Lower lobe of right lung (tissue), 2 donors: ENCODE results near the gene LRPAP1. TPM values are rescaled to one million over a fixed set of nuclear protein-coding genes. Genes with fewer than 3 reads are reported as not detected.
"Not testable (repeated sequence)": the region's sequence is repeated elsewhere in the genome, so short reads cannot be mapped to it uniquely, and the experiment has no call there.

Experiments
- ATAC-seq, 2 donors: fragments of 200-7000 bp; cut with Tn5 transposase; one replicate each; pipeline ENCODE4 v1.9.1; 2020 to 2022; ENCODE audit warnings: mild to moderate bottlenecking in 2 of 2, moderate library complexity in 2 of 2
- DNase-seq: peaks from one replicate; pipeline ENCODE4 v3.0.0-alpha.2; 2020
- H3K27ac ChIP-seq: fragments of 200-600 bp; one replicate; pipeline ENCODE4 v1.8.0; 2022
- H3K27me3 ChIP-seq: fragments of 200-600 bp; one replicate; pipeline ENCODE4 v1.8.0; 2022; ENCODE audit warnings: low read depth
- H3K36me3 ChIP-seq: fragments of 200-600 bp; one replicate; pipeline ENCODE4 v1.8.0; 2022; ENCODE audit warnings: mild to moderate bottlenecking
- H3K4me1 ChIP-seq: fragments of 200-600 bp; one replicate; pipeline ENCODE4 v1.8.0; 2022
- H3K4me3 ChIP-seq: fragments of 200-600 bp; one replicate; pipeline ENCODE4 v1.8.0; 2022; ENCODE audit warnings: mild to moderate bottlenecking
- H3K9me3 ChIP-seq: fragments of 200-600 bp; one replicate; pipeline ENCODE4 v1.8.0; 2022
- CTCF ChIP-seq: fragments of 200-600 bp; IDR thresholded peaks from one replicate; pipeline ENCODE4 v1.8.0; 2022; ENCODE audit warnings: antibody characterized with exemption, mild to moderate bottlenecking
- intact Hi-C: fragments of 100-400 bp; cut with DNase I; formaldehyde crosslinking; loops from one replicate; pipeline ENCODE4 v1.11.0; 2022
- total RNA-seq: library from RNA; stranded (reverse); fragmentation: NEBNext Ultra II Directional; extraction: Animal tissue kit (Norgen Biotek cat#: 25700); gene quantifications from one replicate; pipeline ENCODE4 v1.2.1, GENCODE V29; 2021
- donor health status: DM: no; HTN: yes; CAD: no; lungs with severe emphysema.

Gene LRPAP1
- total RNA-seq, 1 donor from 2014 or later: 224 TPM

- H3K9me3 ChIP-seq, H3K4me1 ChIP-seq, H3K36me3 ChIP-seq, H3K27me3 ChIP-seq, H3K27ac ChIP-seq, ATAC-seq, H3K4me3 ChIP-seq, intact Hi-C loops, DNase-seq: not testable (repeated sequence)
These were observed 17.4 kb upstream of the LRPAP1 start for GRCh38 chr4:3549694-3550001.

- H3K4me3 ChIP-seq, H3K4me1 ChIP-seq, ATAC-seq, H3K27ac ChIP-seq, H3K27me3 ChIP-seq, H3K36me3 ChIP-seq, intact Hi-C loops, H3K9me3 ChIP-seq: not testable (repeated sequence)
- peak; percentile 24 for DNase-seq
These were observed 16.9 kb upstream of the LRPAP1 start for GRCh38 chr4:3548991-3549693.

GRCh38 chr4:3546721-3547120 is 14.5 kb upstream of the LRPAP1 start:
- H3K27ac ChIP-seq, H3K27me3 ChIP-seq, H3K4me1 ChIP-seq, intact Hi-C loops, DNase-seq, H3K36me3 ChIP-seq, H3K4me3 ChIP-seq, H3K9me3 ChIP-seq, ATAC-seq: not testable (repeated sequence)

GRCh38 chr4:3545351-3545750 is 13.1 kb upstream of the LRPAP1 start:
- peak; percentile 28 for DNase-seq

GRCh38 chr4:3544259-3545025 is 12.2 kb upstream of the LRPAP1 start:
- H3K4me3 ChIP-seq, H3K36me3 ChIP-seq, H3K27ac ChIP-seq, intact Hi-C loops, H3K27me3 ChIP-seq, ATAC-seq, H3K9me3 ChIP-seq, H3K4me1 ChIP-seq: not testable (repeated sequence)
- peak; percentile 25 for DNase-seq

More at GRCh38 chr4:3545351-3545750, 13.1 kb upstream of the LRPAP1 start:
- H3K36me3 ChIP-seq, H3K4me3 ChIP-seq, intact Hi-C loops, H3K4me1 ChIP-seq, H3K9me3 ChIP-seq, H3K27me3 ChIP-seq, ATAC-seq, H3K27ac ChIP-seq: not testable (repeated sequence)

- H3K4me1 ChIP-seq, H3K27me3 ChIP-seq, H3K36me3 ChIP-seq, H3K9me3 ChIP-seq, H3K4me3 ChIP-seq, ATAC-seq, intact Hi-C loops, H3K27ac ChIP-seq: not testable (repeated sequence)
- peak; percentile 4 for DNase-seq
These were observed 11.2 kb upstream of the LRPAP1 start for GRCh38 chr4:3543415-3543814.

- H3K4me3 ChIP-seq, intact Hi-C loops, H3K4me1 ChIP-seq, H3K9me3 ChIP-seq, H3K36me3 ChIP-seq, H3K27ac ChIP-seq, ATAC-seq, H3K27me3 ChIP-seq, DNase-seq: not testable (repeated sequence)
These were observed 6.7 kb upstream of the LRPAP1 start for GRCh38 chr4:3538906-3539305.

- ATAC-seq, H3K27me3 ChIP-seq, H3K4me3 ChIP-seq, H3K9me3 ChIP-seq, H3K36me3 ChIP-seq, intact Hi-C loops, H3K27ac ChIP-seq: not testable (repeated sequence)
- peaks cover 15% of the 10 kb centered on the region for H3K4me1 ChIP-seq
- peak; percentile 21 for DNase-seq
These were observed 3.6 kb upstream of the LRPAP1 start for GRCh38 chr4:3535812-3536211.

GRCh38 chr4:3533423-3533820 is 1.2 kb upstream of the LRPAP1 start:
- peaks cover 39% of the 10 kb centered on the region for H3K4me1 ChIP-seq
- DNase-seq (no peak), ATAC-seq (no peak)
- no peak overlapping the region for H3K27ac ChIP-seq
- intact Hi-C loops: no loop called here
- no peak for TF ChIP-seq CTCF
- H3K27me3 ChIP-seq: no peaks in the 10 kb centered on the region
- H3K9me3 ChIP-seq: no peaks in the 10 kb centered on the region
- H3K36me3 ChIP-seq: peaks cover 12% of the 10 kb centered on the region
- H3K4me3 ChIP-seq: no peak overlapping the region
